Measurements from ENCODE around the gene HPSE2.

DNA sequence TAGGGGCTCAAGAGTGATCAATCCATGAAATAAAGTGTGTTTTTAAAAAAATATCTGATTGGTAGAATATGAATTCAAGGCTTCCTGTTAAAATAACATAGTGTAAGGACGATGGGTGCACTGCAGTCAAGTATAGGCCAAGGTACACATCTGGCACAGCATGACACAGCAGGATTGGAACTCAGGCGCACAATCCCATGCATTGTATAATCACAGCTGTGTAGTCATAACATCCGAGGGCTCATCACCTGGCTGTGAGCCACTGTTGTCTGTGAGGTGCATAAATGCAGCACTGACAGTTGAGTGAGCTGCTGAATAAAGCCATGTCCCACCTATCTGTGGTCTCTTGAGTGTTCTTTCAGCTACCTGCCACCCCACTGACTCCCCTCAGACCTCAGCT, 646.6 kb downstream of the HPSE2 start:
- no peak for TF ChIP-seq EZH2 (IDR thresholded peaks at IDR 0.05; ENCODE audit: low read depth, low read length, severe bottlenecking)
- no peak for TF ChIP-seq RFX5 (IDR thresholded peaks at IDR 0.05; ENCODE audit: borderline replicate concordance, low read depth, low read length)
- TF ChIP-seq, protein P1, sequence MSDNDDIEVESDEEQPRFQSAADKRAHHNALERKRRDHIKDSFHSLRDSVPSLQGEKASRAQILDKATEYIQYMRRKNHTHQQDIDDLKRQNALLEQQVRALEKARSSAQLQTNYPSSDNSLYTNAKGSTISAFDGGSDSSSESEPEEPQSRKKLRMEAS (IDR thresholded peaks at IDR 0.05), result no peak
- TF ChIP-seq POLR2A (IDR thresholded peaks at IDR 0.05; ENCODE audit: control extremely low read depth in 1 of 2, low read depth in 2 of 2, low read length in 2 of 2), result no peak
- TF ChIP-seq, protein P2, sequence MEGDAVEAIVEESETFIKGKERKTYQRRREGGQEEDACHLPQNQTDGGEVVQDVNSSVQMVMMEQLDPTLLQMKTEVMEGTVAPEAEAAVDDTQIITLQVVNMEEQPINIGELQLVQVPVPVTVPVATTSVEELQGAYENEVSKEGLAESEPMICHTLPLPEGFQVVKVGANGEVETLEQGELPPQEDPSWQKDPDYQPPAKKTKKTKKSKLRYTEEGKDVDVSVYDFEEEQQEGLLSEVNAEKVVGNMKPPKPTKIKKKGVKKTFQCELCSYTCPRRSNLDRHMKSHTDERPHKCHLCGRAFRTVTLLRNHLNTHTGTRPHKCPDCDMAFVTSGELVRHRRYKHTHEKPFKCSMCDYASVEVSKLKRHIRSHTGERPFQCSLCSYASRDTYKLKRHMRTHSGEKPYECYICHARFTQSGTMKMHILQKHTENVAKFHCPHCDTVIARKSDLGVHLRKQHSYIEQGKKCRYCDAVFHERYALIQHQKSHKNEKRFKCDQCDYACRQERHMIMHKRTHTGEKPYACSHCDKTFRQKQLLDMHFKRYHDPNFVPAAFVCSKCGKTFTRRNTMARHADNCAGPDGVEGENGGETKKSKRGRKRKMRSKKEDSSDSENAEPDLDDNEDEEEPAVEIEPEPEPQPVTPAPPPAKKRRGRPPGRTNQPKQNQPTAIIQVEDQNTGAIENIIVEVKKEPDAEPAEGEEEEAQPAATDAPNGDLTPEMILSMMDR (IDR thresholded peaks at IDR 0.05; ENCODE audit: control extremely low read depth in 1 of 3, insufficient read depth in 1 of 3, low read depth in 1 of 3, low read length in 3 of 3), result no peak
- TF ChIP-seq ASH2L (IDR thresholded peaks at IDR 0.05; ENCODE audit: low read length), result no peak
- TF ChIP-seq POLR2AphosphoS5 (IDR thresholded peaks at IDR 0.05; ENCODE audit: low read depth, low read length), result no peak
- no peak for TF ChIP-seq TAF1 (IDR thresholded peaks at IDR 0.05; ENCODE audit: low read depth, low read length)
- TF ChIP-seq, protein P3, sequence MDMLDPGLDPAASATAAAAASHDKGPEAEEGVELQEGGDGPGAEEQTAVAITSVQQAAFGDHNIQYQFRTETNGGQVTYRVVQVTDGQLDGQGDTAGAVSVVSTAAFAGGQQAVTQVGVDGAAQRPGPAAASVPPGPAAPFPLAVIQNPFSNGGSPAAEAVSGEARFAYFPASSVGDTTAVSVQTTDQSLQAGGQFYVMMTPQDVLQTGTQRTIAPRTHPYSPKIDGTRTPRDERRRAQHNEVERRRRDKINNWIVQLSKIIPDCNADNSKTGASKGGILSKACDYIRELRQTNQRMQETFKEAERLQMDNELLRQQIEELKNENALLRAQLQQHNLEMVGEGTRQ (IDR thresholded peaks at IDR 0.05; ENCODE audit: low read length), result no peak
- TF ChIP-seq SIRT6 (IDR thresholded peaks at IDR 0.05; ENCODE audit: low read length), result no peak
- TF ChIP-seq CHD1 (IDR thresholded peaks at IDR 0.05; ENCODE audit: low read depth, low read length), result no peak
- TF ChIP-seq, protein P4, sequence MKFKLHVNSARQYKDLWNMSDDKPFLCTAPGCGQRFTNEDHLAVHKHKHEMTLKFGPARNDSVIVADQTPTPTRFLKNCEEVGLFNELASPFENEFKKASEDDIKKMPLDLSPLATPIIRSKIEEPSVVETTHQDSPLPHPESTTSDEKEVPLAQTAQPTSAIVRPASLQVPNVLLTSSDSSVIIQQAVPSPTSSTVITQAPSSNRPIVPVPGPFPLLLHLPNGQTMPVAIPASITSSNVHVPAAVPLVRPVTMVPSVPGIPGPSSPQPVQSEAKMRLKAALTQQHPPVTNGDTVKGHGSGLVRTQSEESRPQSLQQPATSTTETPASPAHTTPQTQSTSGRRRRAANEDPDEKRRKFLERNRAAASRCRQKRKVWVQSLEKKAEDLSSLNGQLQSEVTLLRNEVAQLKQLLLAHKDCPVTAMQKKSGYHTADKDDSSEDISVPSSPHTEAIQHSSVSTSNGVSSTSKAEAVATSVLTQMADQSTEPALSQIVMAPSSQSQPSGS (IDR thresholded peaks at IDR 0.05; ENCODE audit: low read length), result no peak

Measured in H1 (cell line).